ENCODE data around the gene STK38. TPM values are rescaled to one million over a fixed set of nuclear protein-coding genes. Genes with fewer than 3 reads are reported as not detected.
A peak's percentile ranks its signal among the peaks of the same experiment; 100 is the strongest.

STK38 gene
- total and polyA plus RNA-seq, 2 of the 4 experiments (the other 2 are of a cell fraction), result 10.6 to 19.7 TPM

- no peak overlapping the region for H3K4me3 ChIP-seq (ENCODE audit: insufficient read depth, low read depth, low read length)
- no peak overlapping the region for H2BK15ac ChIP-seq (ENCODE audit: low read depth, low read length)
- no peak overlapping the region for H3K27ac ChIP-seq (ENCODE audit: insufficient read depth, low read length)
- no peaks in the 10 kb centered on the region for H3K4me1 ChIP-seq (ENCODE audit: control insufficient read depth, insufficient read depth, low read length)
- no peak for TF ChIP-seq MAZ (IDR thresholded peaks at IDR 0.05; ENCODE audit: borderline replicate concordance, low read depth, low read length)
- no peak for TF ChIP-seq NFE2L2 (IDR thresholded peaks at IDR 0.05; ENCODE audit: low read depth, low read length)
- no peak for TF ChIP-seq RCOR1 (IDR thresholded peaks at IDR 0.05; ENCODE audit: insufficient replicate concordance, low read length)
- TF ChIP-seq RFX5 (IDR thresholded peaks at IDR 0.05; ENCODE audit: low read depth, low read length), result no peak
- TF ChIP-seq MAFK (IDR thresholded peaks at IDR 0.05; ENCODE audit: low read depth, low read length), result no peak
- no peak for TF ChIP-seq BHLHE40 (IDR thresholded peaks at IDR 0.05; ENCODE audit: low read depth, low read length)
- TF ChIP-seq RAD21 (IDR thresholded peaks at IDR 0.05; ENCODE audit: low read length), result no peak
- no peak for TF ChIP-seq SMC3 (IDR thresholded peaks at IDR 0.05; ENCODE audit: low read depth, low read length)
- no peak overlapping the region for H4K91ac ChIP-seq (ENCODE audit: insufficient read depth, low read depth, low read length)
- ATAC-seq (ENCODE audit: low read depth) (no peak), DNase-seq (peak; percentile 16)
- H2BK5ac ChIP-seq (ENCODE audit: low read depth, low read length, poor library complexity, severe bottlenecking), result no peak overlapping the region
- peaks cover 9% of the 10 kb centered on the region for H3K9me1 ChIP-seq (ENCODE audit: insufficient read depth, low read length)
- no peaks in the 10 kb centered on the region for H3K27me3 ChIP-seq (ENCODE audit: control insufficient read depth, insufficient read depth, low read length)
- no peak overlapping the region for H3K9ac ChIP-seq (ENCODE audit: low read depth, low read length)
- H3K4me2 ChIP-seq (ENCODE audit: low read depth, low read length), result no peak overlapping the region
- H3K9me3 ChIP-seq (ENCODE audit: control insufficient read depth, insufficient read depth, low read length), result no peaks in the 10 kb centered on the region
- H4K5ac ChIP-seq (ENCODE audit: low read depth, low read length), result no peak overlapping the region
- no peak overlapping the region for H2BK120ac ChIP-seq (ENCODE audit: low read depth, low read length)
- POLR2A ChIA-PET (ENCODE audit: unreplicated experiment), result no interaction called here
- H2BK20ac ChIP-seq (ENCODE audit: low read depth, low read length), result no peak overlapping the region
- in situ Hi-C loops (cut with MboI; ENCODE audit: low sequenced_read_pairs), result no loop called here
- intact Hi-C loops (cut with micrococcal nuclease), result no loop called here
- no peak overlapping the region for H3K18ac ChIP-seq (ENCODE audit: low read depth, low read length)
- H3K36me3 ChIP-seq (ENCODE audit: control insufficient read depth, insufficient read depth, low read length), result peaks cover 14% of the 10 kb centered on the region
- CTCF ChIA-PET, result no interaction called here
- no peak overlapping the region for H3K56ac ChIP-seq (ENCODE audit: extremely low read depth, insufficient read depth, low read length)
- H3K23ac ChIP-seq (ENCODE audit: low read depth, low read length), result no peak overlapping the region
- H3K14ac ChIP-seq (replicated peaks; ENCODE audit: low read depth, low read length), result no peak overlapping the region
- no CpG with 5 or more reads among the region's 4 CpGs for WGBS, 2 experiments (ENCODE audit: extremely low coverage in 2 of 2, insufficient read length in 1 of 2)
- no peak overlapping the region for H4K8ac ChIP-seq (ENCODE audit: low read depth in 2 of 2, low read length in 2 of 2)
- no peak overlapping the region for H2AK5ac ChIP-seq (ENCODE audit: low read depth, low read length)
- H3K4ac ChIP-seq (ENCODE audit: low read depth, low read length), result no peak overlapping the region
- peaks cover 10 to 15% of the 10 kb centered on the region in 2 experiments; a peak in 2 of 4 replicates for H3K79me1 ChIP-seq (ENCODE audit: low read depth in 1 of 2, low read length in 2 of 2)
- H2AK9ac ChIP-seq (replicated peaks; ENCODE audit: low read depth, low read length, poor library complexity), result peak overlapping the region; percentile 23
- BruUV-seq (replicated peaks), result no TSS peak
- dilution Hi-C loops (cut with HindIII; ENCODE audit: low sequenced_read_pairs, unreplicated experiment), result no loop called here
- no peak overlapping the region for H2AFZ ChIP-seq (replicated peaks; ENCODE audit: low read length, poor library complexity)
- peaks cover 4% of the 10 kb centered on the region; the same call in 1 of the 2 replicates for H4K20me1 ChIP-seq (ENCODE audit: insufficient read depth, low read length)
These were observed 47.4 kb downstream of the STK38 start for GRCh38 chr6:36499918-36500317.
